GM12892 (cell line): ENCODE results near the gene GARNL3.

ENCODE experiments used
- POLR2A ChIP-seq: IDR thresholded peaks from 2 replicates; pipeline ENCODE4 v1.6.1; 2011; ENCODE audit warnings: low read depth, low read length, control low read depth
- POLR2AphosphoS5 ChIP-seq: IDR thresholded peaks from 2 replicates; pipeline ENCODE4 v1.6.1; 2011; ENCODE audit warnings: low read depth, low read length, control low read depth

GRCh38 chr9:127422133-127422782 is 157.7 kb downstream of the GARNL3 start:
- TF ChIP-seq POLR2A: no peak
- TF ChIP-seq POLR2AphosphoS5: no peak
